ENCODE data around the gene SLC17A7.
A peak's percentile ranks its signal among the peaks of the same experiment; 100 is the strongest.

DNA sequence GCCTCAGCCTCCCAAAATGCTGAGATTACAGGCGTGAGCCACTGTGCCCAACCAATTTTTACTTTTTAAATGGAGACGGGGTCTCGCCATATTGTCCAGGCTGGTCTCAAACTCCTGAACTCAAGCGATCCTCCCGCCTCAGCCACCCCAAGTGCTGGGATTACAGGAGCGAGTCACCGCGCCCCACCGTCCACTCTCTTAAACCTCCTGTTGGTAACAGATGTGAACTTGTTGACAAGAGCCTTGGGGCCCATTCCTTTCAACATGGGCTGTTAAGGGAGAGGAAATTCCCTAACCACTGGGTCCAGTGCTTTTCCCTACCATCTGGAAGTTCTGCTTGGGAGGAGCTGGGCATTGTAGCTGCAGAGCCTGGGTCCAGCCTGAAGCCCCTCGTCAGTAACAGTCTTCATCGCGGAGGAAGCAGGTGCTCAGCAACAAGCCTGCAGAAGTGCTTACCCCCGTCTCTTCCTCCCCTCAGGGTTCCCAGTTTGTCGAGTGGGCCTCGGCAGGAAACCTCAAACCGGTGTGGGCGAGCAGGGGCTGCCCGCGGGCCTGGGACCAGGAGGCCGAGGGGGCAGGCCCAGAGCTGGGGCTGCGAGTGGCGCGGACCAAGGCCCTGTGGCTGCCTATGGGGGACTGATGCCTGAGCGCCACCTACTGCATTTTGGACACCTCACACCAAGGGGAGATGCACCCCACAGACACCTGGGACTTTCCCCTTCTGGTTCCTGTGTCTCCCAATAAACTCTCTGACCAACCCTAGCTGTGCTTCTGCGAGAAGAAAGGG lies 28.7 kb upstream of the SLC17A7 start:
- TF ChIP-seq POLR2AphosphoS5 (IDR thresholded peaks at IDR 0.05): peak; percentile 76 to 86 (median 81)
- TF ChIP-seq CTCF (IDR thresholded peaks at IDR 0.05 in 8 of 11, conservative IDR thresholded peaks at IDR 0.05 in 3 of 11): peak; percentile 46 to 80 (median 74)
- no peak for TF ChIP-seq POLR2A (IDR thresholded peaks at IDR 0.05)

All from spleen (tissue), 7 donors.